Activated CD4-positive, alpha-beta T cell treated with anti-CD3 and anti-CD28 coated beads, Interleukin-2, amount 10 ng/mL, durations not matched to agents 7 days and 5 days (primary cell): Measurements from ENCODE around the gene FGGY. TPM values are rescaled to one million over a fixed set of nuclear protein-coding genes. Genes with fewer than 3 reads are reported as not detected.
"Not testable (repeated sequence)": the region's sequence is repeated elsewhere in the genome, so short reads cannot be mapped to it uniquely, and the experiment has no call there.

Experiments
- CTCF ChIA-PET: fragments of 350-600 bp; sonication (Branson Sonifier 250); formaldehyde crosslinking; loops from one replicate; lab custom pipeline; 2021; ENCODE audit warnings: antibody characterized with exemption; lab: Charles Lee
- POLR2A ChIA-PET: fragments of 350-600 bp; sonication (Branson Sonifier 250); formaldehyde crosslinking; loops from one replicate; lab custom pipeline; 2021; ENCODE audit warnings: antibody characterized with exemption; lab: Charles Lee
- DNase-seq: peaks from one replicate; pipeline ENCODE4 v3.0.0-alpha.2; 2020
- H3K27ac Mint-ChIP-seq: one replicate; pipeline ENCODE4 v1.8.0; 2021; ENCODE audit warnings: mild to moderate bottlenecking, moderate library complexity, mixed read lengths
- H3K27me3 Mint-ChIP-seq: one replicate; pipeline ENCODE4 v1.8.0; 2021; ENCODE audit warnings: mixed read lengths
- H3K36me3 Mint-ChIP-seq: one replicate; pipeline ENCODE4 v1.8.0; 2021; ENCODE audit warnings: low read depth, mixed read lengths
- H3K4me1 Mint-ChIP-seq: one replicate; pipeline ENCODE4 v1.8.0; 2021; ENCODE audit warnings: mixed read lengths
- H3K4me3 Mint-ChIP-seq: one replicate; pipeline ENCODE4 v1.8.0; 2021; ENCODE audit warnings: mild to moderate bottlenecking, moderate library complexity, mixed read lengths
- H3K9me3 Mint-ChIP-seq: one replicate; pipeline ENCODE4 v1.8.0; 2021; ENCODE audit warnings: mixed read lengths
- total RNA-seq, 2 experiments: library from RNA; stranded (reverse); gene quantifications; one replicate each; pipeline ENCODE4 v1.2.3, GENCODE V29; 2021

FGGY gene
- total RNA-seq, 2 experiments from 2014 or later = 3.3 to 5.5 TPM

GRCh38 chr1:59442492-59442891, 145.6 kb downstream of the FGGY start:
- ChIA-PET POLR2A (no interaction called here), CTCF (interaction anchor here (1.4 kb wide), 1 partner anchor 17 kb away, joined by 3 read pairs; no protein-coding TSS in a partner anchor)
- DNase-seq = no peak
- no peak overlapping the region for H3K4me3 Mint-ChIP-seq
- no peaks in the 10 kb centered on the region for H3K36me3 Mint-ChIP-seq
- H3K27me3 Mint-ChIP-seq = no peaks in the 10 kb centered on the region
- H3K4me1 Mint-ChIP-seq = peaks cover 2% of the 10 kb centered on the region
- no peak overlapping the region for H3K27ac Mint-ChIP-seq
- H3K9me3 Mint-ChIP-seq = no peaks in the 10 kb centered on the region

GRCh38 chr1:59443310-59443709, 146.4 kb downstream of the FGGY start:
- ChIA-PET CTCF (interaction anchor here (0.6 to 0.8 kb wide), 2 partner anchors 19 to 153 kb away, joined by 3 read pairs; no protein-coding TSS in a partner anchor), POLR2A (no interaction called here)
- peaks cover 2% of the 10 kb centered on the region for H3K4me1 Mint-ChIP-seq
- H3K27ac Mint-ChIP-seq = no peak overlapping the region
- H3K9me3 Mint-ChIP-seq = no peaks in the 10 kb centered on the region
- no peak overlapping the region for H3K4me3 Mint-ChIP-seq
- DNase-seq = no peak
- no peaks in the 10 kb centered on the region for H3K27me3 Mint-ChIP-seq
- H3K36me3 Mint-ChIP-seq = no peaks in the 10 kb centered on the region

- Mint-ChIP-seq H3K36me3 (no peaks in the 10 kb centered on the region), H3K27me3 (no peaks in the 10 kb centered on the region), H3K4me1 (peaks cover 2% of the 10 kb centered on the region), H3K9me3 (no peaks in the 10 kb centered on the region), H3K27ac (no peak overlapping the region), H3K4me3 (no peak overlapping the region)
- POLR2A ChIA-PET = no interaction called here
- DNase-seq = no peak
- CTCF ChIA-PET = no interaction called here
Observed at GRCh38 chr1:59444520-59444919, 147.6 kb downstream of the FGGY start.

- DNase-seq = no peak
- Mint-ChIP-seq H3K9me3 (no peaks in the 10 kb centered on the region), H3K4me1 (peaks cover 2% of the 10 kb centered on the region), H3K27me3 (no peaks in the 10 kb centered on the region), H3K27ac (no peak overlapping the region), H3K36me3 (no peaks in the 10 kb centered on the region), H3K4me3 (no peak overlapping the region)
- ChIA-PET POLR2A (no interaction called here), CTCF (no interaction called here)
Observed at GRCh38 chr1:59445040-59445439, 148.1 kb downstream of the FGGY start.

- Mint-ChIP-seq H3K4me3 (no peak overlapping the region), H3K27ac (no peak overlapping the region), H3K36me3 (no peaks in the 10 kb centered on the region), H3K27me3 (no peaks in the 10 kb centered on the region), H3K4me1 (peaks cover 2% of the 10 kb centered on the region), H3K9me3 (no peaks in the 10 kb centered on the region)
- POLR2A ChIA-PET = no interaction called here
- no peak for DNase-seq
- CTCF ChIA-PET = no interaction called here
Observed at GRCh38 chr1:59446257-59446901, 149.5 kb downstream of the FGGY start.

- CTCF ChIA-PET = no interaction called here
- no peak for DNase-seq
- POLR2A ChIA-PET = no interaction called here
Observed at GRCh38 chr1:59452026-59452425, 155.1 kb downstream of the FGGY start.

GRCh38 chr1:59452559-59452958, 155.7 kb downstream of the FGGY start:
- H3K9me3 Mint-ChIP-seq = no peaks in the 10 kb centered on the region
- no peaks in the 10 kb centered on the region for H3K4me1 Mint-ChIP-seq
- no peak overlapping the region for H3K27ac Mint-ChIP-seq
- DNase-seq = no peak
- no peaks in the 10 kb centered on the region for H3K36me3 Mint-ChIP-seq
- no peak overlapping the region for H3K4me3 Mint-ChIP-seq
- CTCF ChIA-PET = no interaction called here
- H3K27me3 Mint-ChIP-seq = no peaks in the 10 kb centered on the region
- POLR2A ChIA-PET = no interaction called here

More at GRCh38 chr1:59452026-59452425, 155.1 kb downstream of the FGGY start:
- H3K36me3 Mint-ChIP-seq = no peaks in the 10 kb centered on the region
- H3K4me1 Mint-ChIP-seq = no peaks in the 10 kb centered on the region
- H3K27ac Mint-ChIP-seq = no peak overlapping the region
- no peak overlapping the region for H3K4me3 Mint-ChIP-seq
- H3K27me3 Mint-ChIP-seq = no peaks in the 10 kb centered on the region
- H3K9me3 Mint-ChIP-seq = no peaks in the 10 kb centered on the region

- Mint-ChIP-seq H3K4me3 (no peak overlapping the region), H3K36me3 (no peaks in the 10 kb centered on the region), H3K9me3 (no peaks in the 10 kb centered on the region), H3K27ac (no peak overlapping the region), H3K27me3 (no peaks in the 10 kb centered on the region), H3K4me1 (no peaks in the 10 kb centered on the region)
- no peak for DNase-seq
- CTCF ChIA-PET = interaction anchor here (1.5 kb wide), 1 partner anchor 12 kb away, joined by 3 read pairs; no protein-coding TSS in a partner anchor
- POLR2A ChIA-PET = no interaction called here
Observed at GRCh38 chr1:59453297-59453968, 156.5 kb downstream of the FGGY start.

- no peaks in the 10 kb centered on the region for H3K36me3 Mint-ChIP-seq
- no peaks in the 10 kb centered on the region for H3K4me1 Mint-ChIP-seq
- ChIA-PET POLR2A (no interaction called here), CTCF (no interaction called here)
- no peak overlapping the region for H3K27ac Mint-ChIP-seq
- H3K9me3 Mint-ChIP-seq = peaks cover 2% of the 10 kb centered on the region
- no peak overlapping the region for H3K4me3 Mint-ChIP-seq
- DNase-seq = no peak
- no peaks in the 10 kb centered on the region for H3K27me3 Mint-ChIP-seq
Observed at GRCh38 chr1:59455206-59455605, 158.3 kb downstream of the FGGY start.

GRCh38 chr1:59457786-59458185, 160.9 kb downstream of the FGGY start:
- no peaks in the 10 kb centered on the region for H3K36me3 Mint-ChIP-seq
- DNase-seq = no peak
- no peak overlapping the region for H3K4me3 Mint-ChIP-seq
- no peak overlapping the region for H3K27ac Mint-ChIP-seq
- H3K9me3 Mint-ChIP-seq = peaks cover 4% of the 10 kb centered on the region
- H3K27me3 Mint-ChIP-seq = no peaks in the 10 kb centered on the region
- ChIA-PET POLR2A (no interaction called here), CTCF (interaction anchor here (1.1 to 1.4 kb wide), 2 partner anchors 40 to 114 kb away, joined by 3 to 4 read pairs; no protein-coding TSS in a partner anchor)
- H3K4me1 Mint-ChIP-seq = no peaks in the 10 kb centered on the region

GRCh38 chr1:59458884-59459283, 162.0 kb downstream of the FGGY start:
- ChIA-PET POLR2A (no interaction called here), CTCF (interaction anchor here (1.1 kb wide), 1 partner anchor 115 kb away, joined by 3 read pairs; no protein-coding TSS in a partner anchor)
- DNase-seq = no peak
- Mint-ChIP-seq H3K4me1 (no peaks in the 10 kb centered on the region), H3K4me3 (no peak overlapping the region), H3K27ac (no peak overlapping the region), H3K36me3 (no peaks in the 10 kb centered on the region), H3K9me3 (peaks cover 4% of the 10 kb centered on the region), H3K27me3 (peaks cover 2% of the 10 kb centered on the region)

- H3K4me1 Mint-ChIP-seq = not testable (repeated sequence)
- CTCF ChIA-PET = interaction anchor here (0.7 kb wide), 1 partner anchor 23 kb away, joined by 4 read pairs; no protein-coding TSS in a partner anchor
Observed at GRCh38 chr1:59462942-59463341, 166.0 kb downstream of the FGGY start.

GRCh38 chr1:59465478-59465877, 168.6 kb downstream of the FGGY start:
- POLR2A ChIA-PET, H3K4me3 Mint-ChIP-seq, H3K27ac Mint-ChIP-seq, H3K36me3 Mint-ChIP-seq, H3K9me3 Mint-ChIP-seq, H3K4me1 Mint-ChIP-seq, H3K27me3 Mint-ChIP-seq, CTCF ChIA-PET, DNase-seq: not testable (repeated sequence)

More at GRCh38 chr1:59462942-59463341, 166.0 kb downstream of the FGGY start:
- H3K27me3 Mint-ChIP-seq, H3K9me3 Mint-ChIP-seq, POLR2A ChIA-PET, H3K4me3 Mint-ChIP-seq, DNase-seq, H3K27ac Mint-ChIP-seq, H3K36me3 Mint-ChIP-seq: not testable (repeated sequence)
